Measurements from ENCODE around the gene AOC1. TPM values are rescaled to one million over a fixed set of nuclear protein-coding genes. Genes with fewer than 3 reads are reported as not detected.
"Not testable (repeated sequence)": the region's sequence is repeated elsewhere in the genome, so short reads cannot be mapped to it uniquely, and the experiment has no call there.

Gene AOC1
- total RNA-seq, 5 donors from 2014 or later (not counting 1 experiment from before 2014, with no cell fraction given) = 0.15 to 0.28 TPM; not detected in 3

GRCh38 chr7:150904011-150904909 lies 51.9 kb downstream of the AOC1 start:
- Histone ChIP-seq H3K36me3 (ENCODE audit: control insufficient read depth in 2 of 2, extremely low read depth in 1 of 2, insufficient read depth in 1 of 2, low read length in 1 of 2) (no peaks in the 10 kb centered on the region), H3K4me3 (ENCODE audit: control insufficient read depth in 1 of 2, extremely low read depth in 1 of 2, low read length in 1 of 2) (no peak overlapping the region), H3K27ac (ENCODE audit: low read length) (no peak overlapping the region), H3K27me3 (replicated peaks in 1 of 2; ENCODE audit: control insufficient read depth in 2 of 2, extremely low read depth in 1 of 2, insufficient read depth in 2 of 2, low read length in 1 of 2) (peaks cover 0 to 43% of the 10 kb centered on the region in 2 experiments), H3K4me1 (ENCODE audit: control insufficient read depth in 1 of 2, extremely low read depth in 1 of 2, insufficient read depth in 2 of 2, low read length in 2 of 2) (peaks cover 0 to 10% of the 10 kb centered on the region in 2 experiments), H3K9me3 (no peaks in the 10 kb centered on the region)
- peaks cover 5 to 7% (median 6%) of the 10 kb centered on the region in 3 donors for H3K4me1 Mint-ChIP-seq
- CTCF ChIA-PET = no interaction called here
- no peak overlapping the region for H3K27ac Mint-ChIP-seq
- POLR2A ChIA-PET = no interaction called here
- H3K27me3 Mint-ChIP-seq = peaks cover 33 to 40% of the 10 kb centered on the region in 2 donors
- H3K9me3 Mint-ChIP-seq = no peaks in the 10 kb centered on the region
- H3K36me3 Mint-ChIP-seq = no peaks in the 10 kb centered on the region
- no peak for DNase-seq
- no peak overlapping the region for H3K4me3 Mint-ChIP-seq
- no CpG with 5 or more reads among the region's 6 CpGs for WGBS (ENCODE audit: insufficient coverage)
- ATAC-seq (replicated peaks in 1 of 4) = no peak

DNA sequence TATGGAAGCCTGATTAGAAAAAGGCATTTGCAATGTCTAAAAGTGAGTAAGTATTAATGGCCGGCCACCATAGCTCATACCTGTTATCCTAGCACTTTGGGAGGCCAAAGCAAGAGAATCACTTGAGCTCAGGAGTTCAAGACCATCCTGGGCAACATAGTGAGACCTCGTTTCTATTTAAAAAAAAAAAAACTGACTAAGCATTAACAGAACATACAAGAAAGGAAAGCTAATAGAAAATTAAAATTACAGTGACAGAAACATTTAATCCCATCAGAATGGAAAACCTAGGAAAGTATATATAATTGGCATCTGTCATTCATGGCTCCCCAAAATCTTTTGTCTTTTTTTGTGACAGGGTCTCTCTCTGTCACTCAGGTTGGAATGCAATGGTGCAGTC lies 55.9 kb downstream of the AOC1 start:
- H3K9me3 Mint-ChIP-seq = no peaks in the 10 kb centered on the region
- ATAC-seq (replicated peaks in 1 of 4) = no peak

DNA sequence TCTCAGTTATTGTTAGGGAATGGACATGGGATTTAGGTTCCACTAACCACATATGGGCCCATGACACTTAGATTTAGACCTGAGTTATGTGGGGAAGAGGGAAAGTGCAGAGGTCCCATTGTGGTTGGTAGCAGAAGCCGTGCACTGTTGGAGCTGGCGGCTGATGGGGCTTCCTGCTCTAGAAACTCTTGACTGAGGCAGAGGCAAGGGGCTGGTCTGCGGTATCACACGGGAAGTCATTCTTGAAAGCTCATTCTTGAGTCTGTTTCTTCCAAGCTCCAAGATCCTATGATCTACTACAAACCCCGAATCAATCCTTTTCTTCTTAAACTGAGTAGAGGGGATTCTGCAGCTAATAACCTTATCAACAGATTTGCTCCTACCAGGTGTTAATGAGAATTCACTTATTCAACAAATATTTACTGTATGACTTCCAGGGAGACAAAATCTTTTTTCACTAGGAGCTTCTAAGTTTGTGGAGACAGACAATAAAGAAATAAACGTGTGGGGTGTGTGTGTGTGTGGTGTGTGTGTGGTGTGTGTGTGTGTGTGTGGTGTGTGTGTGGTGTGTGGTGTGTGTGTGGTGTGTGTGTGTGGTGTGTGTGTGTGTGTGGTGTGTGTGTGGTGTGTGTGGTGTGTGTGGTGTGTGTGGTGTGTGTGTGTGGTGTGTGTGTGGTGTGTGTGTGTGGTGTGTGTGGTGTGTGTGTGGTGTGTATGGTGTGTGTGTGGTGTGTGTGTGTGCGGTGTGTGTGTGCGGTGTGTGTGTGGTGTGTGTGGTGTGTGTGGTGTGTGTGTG lies 57.1 kb downstream of the AOC1 start:
- peak; percentile 83 to 99 (median 96) for ATAC-seq (replicated peaks in 1 of 4)
- Mint-ChIP-seq H3K4me3 (peak overlapping the region in 1 of 3 donors; percentile 51), H3K9me3 (no peaks in the 10 kb centered on the region), H3K36me3 (no peaks in the 10 kb centered on the region), H3K4me1 (peaks cover 8 to 21% (median 10%) of the 10 kb centered on the region in 3 donors), H3K27me3 (peaks cover 5 to 6% of the 10 kb centered on the region in 2 donors), H3K27ac (peak overlapping the region in 1 of 2 donors; percentile 6)
- ChIA-PET CTCF (interaction anchor here (0.6 to 1.3 kb wide), 12 partner anchors 11 to 567 kb away, joined by 3 to 7 read pairs (median 3); no protein-coding TSS in a partner anchor), POLR2A (interaction anchor here in 1 of 2 donors (0.7 kb wide), 1 partner anchor 119 kb away, joined by 3 read pairs; the partner anchor contains the start of gene ABCB8)
- peaks cover 4 to 11% of the 10 kb centered on the region in 2 experiments for H3K27me3 ChIP-seq (replicated peaks in 1 of 2; ENCODE audit: control insufficient read depth in 2 of 2, extremely low read depth in 1 of 2, insufficient read depth in 2 of 2, low read length in 1 of 2)
- no peak overlapping the region for H3K27ac ChIP-seq (ENCODE audit: low read length)
- peaks cover 0 to 16% of the 10 kb centered on the region in 2 experiments for H3K4me1 ChIP-seq (ENCODE audit: control insufficient read depth in 1 of 2, extremely low read depth in 1 of 2, insufficient read depth in 2 of 2, low read length in 2 of 2)
- H3K9me3 ChIP-seq = no peaks in the 10 kb centered on the region
- H3K36me3 ChIP-seq (ENCODE audit: control insufficient read depth in 2 of 2, extremely low read depth in 1 of 2, insufficient read depth in 1 of 2, low read length in 1 of 2) = no peaks in the 10 kb centered on the region
- peak in 33 of 35 experiments; percentile 20 to 69 (median 45) for DNase-seq
- no peak overlapping the region for H3K4me3 ChIP-seq (ENCODE audit: control insufficient read depth in 1 of 2, extremely low read depth in 1 of 2, low read length in 1 of 2)
- whole genome bisulfite sequencing (ENCODE audit: insufficient coverage) = 21% methylated on average over 3 of the region's 8 CpGs

More for the DNA sequence above, 55.9 kb downstream of the AOC1 start:
- H3K9me3 ChIP-seq = no peaks in the 10 kb centered on the region
- ChIA-PET POLR2A (interaction anchor here in 1 of 2 donors (0.7 kb wide), 1 partner anchor 36 kb away, joined by 3 read pairs; no protein-coding TSS in a partner anchor), CTCF (interaction anchor here in 1 of 2 donors (0.7 kb wide), 1 partner anchor 51 kb away, joined by 5 read pairs; no protein-coding TSS in a partner anchor)
- no peak for DNase-seq
- no peaks in the 10 kb centered on the region for H3K36me3 ChIP-seq (ENCODE audit: control insufficient read depth in 2 of 2, extremely low read depth in 1 of 2, insufficient read depth in 1 of 2, low read length in 1 of 2)
- H3K4me1 ChIP-seq (ENCODE audit: control insufficient read depth in 1 of 2, extremely low read depth in 1 of 2, insufficient read depth in 2 of 2, low read length in 2 of 2) = peaks cover 0 to 16% of the 10 kb centered on the region in 2 experiments
- no CpG with 5 or more reads among the region's 2 CpGs for WGBS (ENCODE audit: insufficient coverage)
- H3K4me1 Mint-ChIP-seq = peaks cover 8 to 21% (median 10%) of the 10 kb centered on the region in 3 donors
- H3K27me3 Mint-ChIP-seq = peaks cover 12 to 17% of the 10 kb centered on the region in 2 donors
- no peak overlapping the region for H3K27ac Mint-ChIP-seq
- H3K4me3 ChIP-seq (ENCODE audit: control insufficient read depth in 1 of 2, extremely low read depth in 1 of 2, low read length in 1 of 2) = no peak overlapping the region
- no peaks in the 10 kb centered on the region for H3K36me3 Mint-ChIP-seq
- H3K4me3 Mint-ChIP-seq = no peak overlapping the region
- H3K27ac ChIP-seq (ENCODE audit: low read length) = no peak overlapping the region
- peaks cover 0 to 17% of the 10 kb centered on the region in 2 experiments for H3K27me3 ChIP-seq (replicated peaks in 1 of 2; ENCODE audit: control insufficient read depth in 2 of 2, extremely low read depth in 1 of 2, insufficient read depth in 2 of 2, low read length in 1 of 2)

- peaks cover 4 to 11% of the 10 kb centered on the region in 2 experiments for H3K27me3 ChIP-seq (replicated peaks in 1 of 2; ENCODE audit: control insufficient read depth in 2 of 2, extremely low read depth in 1 of 2, insufficient read depth in 2 of 2, low read length in 1 of 2)
- H3K4me1 ChIP-seq (ENCODE audit: control insufficient read depth in 1 of 2, extremely low read depth in 1 of 2, insufficient read depth in 2 of 2, low read length in 2 of 2) = peaks cover 0 to 16% of the 10 kb centered on the region in 2 experiments
- DNase-seq; CTCF ChIA-PET; H3K27ac Mint-ChIP-seq; H3K9me3 ChIP-seq; ATAC-seq (replicated peaks in 1 of 4); POLR2A ChIA-PET; H3K4me3 ChIP-seq (ENCODE audit: control insufficient read depth in 1 of 2, extremely low read depth in 1 of 2, low read length in 1 of 2); H3K27me3 Mint-ChIP-seq; H3K36me3 Mint-ChIP-seq; H3K4me3 Mint-ChIP-seq; H3K27ac ChIP-seq (ENCODE audit: low read length); H3K36me3 ChIP-seq (ENCODE audit: control insufficient read depth in 2 of 2, extremely low read depth in 1 of 2, insufficient read depth in 1 of 2, low read length in 1 of 2); H3K9me3 Mint-ChIP-seq: not testable (repeated sequence)
- WGBS (ENCODE audit: insufficient coverage) = 80% methylated on average over 3 of the region's 8 CpGs
- H3K4me1 Mint-ChIP-seq = peaks cover 8 to 21% (median 10%) of the 10 kb centered on the region in 3 donors
Measured at GRCh38 chr7:150910305-150910995, 58.1 kb downstream of the AOC1 start.

DNA sequence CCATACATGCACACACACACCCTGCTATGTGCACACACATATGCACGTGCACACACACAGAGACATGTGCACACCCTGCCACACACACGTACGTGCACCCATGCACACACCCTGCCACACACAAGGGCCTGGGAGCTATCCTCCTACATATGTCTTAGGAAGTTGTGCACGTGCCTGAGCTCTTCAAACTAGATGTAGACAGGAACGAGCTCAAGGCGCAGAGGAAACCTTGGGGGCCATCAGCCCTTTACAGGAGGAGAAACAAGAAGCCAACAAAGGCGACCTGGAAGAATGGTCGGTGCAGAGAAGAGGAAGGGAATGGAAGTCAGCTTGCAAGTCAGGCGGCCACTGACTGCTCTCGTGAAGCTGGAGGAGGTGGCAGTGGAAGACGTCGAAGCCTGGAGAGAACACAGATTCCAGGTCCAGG lies 58.7 kb downstream of the AOC1 start:
- Mint-ChIP-seq H3K27me3 (peaks cover 4 to 7% of the 10 kb centered on the region in 2 donors), H3K4me3 (no peak overlapping the region), H3K36me3 (no peaks in the 10 kb centered on the region), H3K27ac (peak overlapping the region in 1 of 2 donors; percentile 43), H3K9me3 (no peaks in the 10 kb centered on the region), H3K4me1 (peaks cover 8 to 21% (median 10%) of the 10 kb centered on the region in 3 donors)
- ChIA-PET POLR2A (no interaction called here), CTCF (interaction anchor here in 1 of 2 donors (1.0 kb wide), 1 partner anchor 52 kb away, joined by 3 read pairs; no protein-coding TSS in a partner anchor)
- no peaks in the 10 kb centered on the region for H3K36me3 ChIP-seq (ENCODE audit: control insufficient read depth in 2 of 2, extremely low read depth in 1 of 2, insufficient read depth in 1 of 2, low read length in 1 of 2)
- no peaks in the 10 kb centered on the region for H3K9me3 ChIP-seq
- DNase-seq = peak in 1 of 35 experiments; percentile 10
- H3K27ac ChIP-seq (ENCODE audit: low read length) = no peak overlapping the region
- peaks cover 0 to 16% of the 10 kb centered on the region in 2 experiments for H3K4me1 ChIP-seq (ENCODE audit: control insufficient read depth in 1 of 2, extremely low read depth in 1 of 2, insufficient read depth in 2 of 2, low read length in 2 of 2)
- 35% methylated on average over 10 of the region's 12 CpGs for whole genome bisulfite sequencing (ENCODE audit: insufficient coverage)
- no peak for ATAC-seq (replicated peaks in 1 of 4)
- H3K27me3 ChIP-seq (replicated peaks in 1 of 2; ENCODE audit: control insufficient read depth in 2 of 2, extremely low read depth in 1 of 2, insufficient read depth in 2 of 2, low read length in 1 of 2) = peaks cover 4 to 14% of the 10 kb centered on the region in 2 experiments
- no peak overlapping the region for H3K4me3 ChIP-seq (ENCODE audit: control insufficient read depth in 1 of 2, extremely low read depth in 1 of 2, low read length in 1 of 2)

Data from T-cell (primary cell).